HG03196 (cell line): Measurements from ENCODE around the gene COL11A1.

Experiments
- ATAC-seq: cut with Tn5 transposase; IDR thresholded peaks from one replicate; pipeline ENCODE4 v1.9.1; 2021; ENCODE audit not compliant: unreplicated experiment

COL11A1 gene

DNA sequence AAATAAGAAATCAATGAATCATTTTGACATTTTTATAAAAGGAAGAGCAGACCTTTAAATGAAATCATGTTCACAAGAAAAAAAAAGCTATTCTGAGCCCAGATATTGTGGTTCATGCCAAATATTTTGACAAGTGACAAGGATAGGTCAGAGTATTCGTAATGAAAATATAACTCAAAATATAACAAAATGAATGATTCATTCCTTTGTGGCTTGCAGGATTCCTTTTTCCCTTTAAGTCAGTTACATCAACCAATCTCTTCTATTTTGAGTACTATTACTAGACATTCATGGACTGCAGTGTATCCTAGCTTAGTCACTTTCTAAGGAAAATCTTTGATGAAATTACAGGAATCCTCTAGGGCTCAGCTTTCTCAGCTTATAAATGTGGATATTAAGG lies 188.7 kb downstream of the COL11A1 start:
- no peak for ATAC-seq

DNA sequence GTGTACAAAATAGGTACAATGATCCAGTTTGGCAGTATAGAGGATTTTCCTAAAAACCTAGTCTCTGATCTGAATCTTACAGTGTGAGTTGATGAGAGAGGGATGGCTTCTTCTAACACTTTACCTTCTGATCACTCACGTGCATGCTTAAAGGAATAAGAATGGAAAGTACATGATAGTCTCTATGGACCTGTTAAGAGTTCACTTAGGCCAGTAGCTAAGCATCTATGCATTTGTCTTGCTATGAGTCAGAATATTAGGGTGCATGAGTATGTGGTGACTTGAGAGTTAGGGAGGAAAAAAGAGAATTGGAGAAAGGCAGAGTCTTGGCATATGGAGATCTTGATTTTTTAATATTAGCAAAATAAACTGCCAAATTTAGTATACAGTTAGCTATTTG lies 206.3 kb downstream of the COL11A1 start:
- ATAC-seq, result no peak

GRCh38 chr1:102899935-102900334 lies 208.4 kb downstream of the COL11A1 start:
- ATAC-seq, result no peak

DNA sequence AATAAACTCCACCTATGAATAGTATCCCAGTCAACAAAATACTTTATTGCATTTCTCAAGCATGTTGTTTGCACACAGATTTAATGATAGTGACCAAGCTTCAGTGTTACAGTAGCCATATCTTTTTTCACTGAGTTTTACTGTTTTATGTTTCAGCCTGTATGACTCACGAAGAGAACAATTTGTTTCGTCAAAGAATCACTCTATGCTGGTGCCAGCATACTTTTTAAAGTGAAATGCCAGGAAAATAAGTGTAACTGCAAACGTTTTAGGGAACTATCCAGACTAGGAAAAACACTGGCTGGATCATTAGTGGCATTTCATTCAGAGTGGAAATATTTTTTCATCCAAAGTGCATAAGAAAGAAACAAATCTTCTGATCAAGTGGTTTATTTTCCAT lies 210.8 kb downstream of the COL11A1 start:
- ATAC-seq, result no peak

DNA sequence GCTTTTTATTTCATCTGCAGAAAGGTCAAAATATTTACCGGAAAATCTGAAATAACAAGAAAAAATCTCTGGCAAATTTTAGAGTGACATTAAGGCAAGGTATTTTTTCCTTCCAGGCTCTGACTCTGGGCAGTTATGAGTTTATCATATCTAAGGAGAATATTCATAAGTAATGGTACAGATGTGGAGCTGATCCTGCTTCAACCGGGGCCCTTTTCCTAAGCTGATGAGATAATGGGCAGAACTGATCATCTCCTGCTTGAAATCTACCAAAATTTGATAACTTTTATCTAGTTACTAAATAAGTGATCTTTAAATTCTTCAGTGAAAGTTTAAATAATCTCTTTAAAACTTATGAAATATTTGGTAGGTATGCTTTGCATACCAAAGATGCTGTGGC lies 211.6 kb downstream of the COL11A1 start:
- ATAC-seq, result no peak

DNA sequence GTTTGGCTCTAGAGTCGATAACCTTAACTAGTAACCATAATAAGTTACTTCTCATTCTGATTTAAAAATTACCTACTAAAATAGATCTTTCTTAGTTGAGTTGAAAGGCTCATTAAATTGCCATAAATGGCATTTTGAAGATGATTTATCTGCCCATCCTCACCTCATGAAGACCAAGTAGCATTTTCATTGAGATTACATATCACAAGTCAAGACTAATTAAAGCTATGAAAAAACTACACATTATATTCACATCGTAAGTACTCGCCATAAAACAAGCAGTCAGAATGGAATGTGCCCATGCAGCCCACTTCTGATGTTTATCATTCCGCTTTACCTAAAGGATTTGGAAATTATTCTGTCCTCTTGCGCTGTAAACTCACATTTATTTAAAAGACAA lies 212.0 kb downstream of the COL11A1 start:
- no peak for ATAC-seq

DNA sequence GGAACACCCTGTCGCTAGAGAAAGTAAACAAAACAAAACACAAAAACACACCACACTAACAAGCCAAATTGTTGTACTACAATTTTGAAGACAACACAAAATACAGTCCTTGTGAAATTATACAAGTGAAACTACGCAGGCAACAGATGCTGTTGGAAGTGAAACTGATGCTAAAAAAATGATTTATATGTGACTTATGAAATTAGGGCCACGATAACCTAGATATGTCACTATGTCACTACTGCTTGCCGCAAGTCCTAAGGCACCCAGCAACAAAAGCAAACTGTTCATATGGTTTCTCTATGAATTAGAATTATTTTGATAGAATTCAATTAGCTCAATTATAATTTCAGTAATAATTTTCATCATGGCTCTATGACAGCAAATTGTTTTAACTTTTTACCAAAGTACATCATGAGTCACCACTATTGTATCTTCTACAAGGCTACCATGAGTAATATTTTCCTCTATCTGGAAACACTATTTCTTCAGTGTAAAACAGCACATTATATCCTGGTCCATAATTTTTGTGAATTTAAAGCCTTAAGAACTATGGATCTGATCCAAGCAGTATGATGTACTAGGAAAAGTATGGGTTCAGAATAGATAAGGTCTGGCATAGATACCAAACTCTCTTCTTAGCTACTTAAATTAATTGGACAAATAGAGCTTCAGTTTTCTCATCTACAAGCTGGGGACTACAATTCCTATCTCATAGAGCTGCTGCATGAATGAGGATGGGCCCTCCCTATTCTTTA lies 216.3 kb downstream of the COL11A1 start:
- ATAC-seq, result no peak

DNA sequence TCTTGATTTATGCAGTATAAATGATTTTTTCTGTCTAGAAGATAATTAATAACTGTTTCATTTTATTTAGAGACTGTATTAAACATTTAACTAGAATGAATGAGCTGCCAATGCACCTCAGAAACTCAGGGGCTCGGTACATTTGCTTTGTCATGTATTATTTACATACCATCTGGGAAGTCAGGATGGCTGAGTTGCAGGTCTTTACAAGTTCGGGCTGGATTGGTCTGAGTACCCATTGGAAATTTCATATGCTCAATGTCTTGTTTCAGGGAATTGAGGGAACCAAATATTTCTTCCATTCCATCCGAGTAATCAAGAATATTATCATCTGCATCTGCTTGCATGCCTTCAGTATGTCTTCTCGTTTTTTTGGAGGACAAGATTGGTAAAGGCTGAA lies 221.7 kb downstream of the COL11A1 start:
- no peak for ATAC-seq

DNA sequence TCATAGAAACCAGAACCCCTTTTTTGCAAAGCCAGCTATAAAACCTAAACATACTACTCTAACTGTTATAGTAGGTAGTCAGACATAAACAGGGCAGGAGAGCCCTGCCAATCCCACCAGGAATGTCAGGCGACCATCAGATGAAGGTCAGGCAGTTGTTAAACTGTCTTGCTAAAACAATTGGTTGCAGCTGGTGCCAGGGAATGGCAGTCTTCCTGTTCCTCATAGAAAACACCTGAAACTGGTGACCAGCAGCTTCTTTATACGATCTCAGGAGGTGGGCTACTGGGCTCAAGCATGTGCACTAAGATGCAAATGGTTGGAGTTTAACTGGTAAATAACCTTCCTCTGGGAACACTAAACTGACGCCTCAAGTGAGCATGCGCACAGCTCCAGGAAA lies 224.1 kb downstream of the COL11A1 start:
- no peak for ATAC-seq

- no peak for ATAC-seq
Measured at GRCh38 chr1:102879439-102879993, 228.8 kb downstream of the COL11A1 start.

GRCh38 chr1:102875756-102876155 lies 232.6 kb downstream of the COL11A1 start:
- no peak for ATAC-seq

- ATAC-seq, result no peak
Measured at GRCh38 chr1:102872526-102872925, 235.8 kb downstream of the COL11A1 start.

- ATAC-seq, result no peak
Measured at GRCh38 chr1:102872097-102872496, 236.2 kb downstream of the COL11A1 start.

DNA sequence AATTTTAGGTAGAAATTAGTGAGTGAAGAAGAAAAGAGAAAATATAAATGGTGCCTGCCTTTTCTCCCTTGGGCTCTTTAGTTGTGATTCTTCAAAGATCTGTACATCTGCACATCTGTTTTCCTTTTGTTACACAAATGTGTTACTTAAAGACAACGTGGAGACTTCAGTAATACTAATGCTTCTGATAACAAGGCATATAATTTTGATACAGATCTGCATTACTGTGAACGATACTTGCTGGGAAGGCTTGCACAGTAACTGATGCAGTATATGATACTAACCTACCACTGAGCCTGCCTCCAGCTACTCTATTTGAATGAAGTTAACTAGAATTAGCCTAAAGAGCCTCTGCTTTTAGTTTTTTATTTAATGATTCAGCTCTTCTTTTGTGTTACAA lies 244.6 kb downstream of the COL11A1 start:
- ATAC-seq, result no peak

DNA sequence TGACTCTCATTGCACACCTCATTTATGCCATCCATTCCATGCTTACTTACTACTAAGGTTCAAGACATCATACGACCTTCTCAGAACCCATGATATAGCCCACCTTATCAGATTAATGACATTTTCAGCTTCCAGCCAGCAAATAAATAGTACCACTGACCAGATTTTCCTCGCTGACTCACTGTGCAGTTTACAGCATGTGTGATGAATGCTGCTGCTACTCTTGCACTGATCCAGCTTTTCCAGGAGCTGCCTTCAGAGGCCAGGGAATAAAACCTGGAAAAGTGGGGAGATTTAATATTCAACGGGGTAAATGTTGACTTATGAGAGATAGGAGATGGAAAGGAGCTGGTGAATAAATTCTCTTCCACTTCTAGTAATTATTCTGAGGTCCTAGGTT lies 247.1 kb downstream of the COL11A1 start:
- no peak for ATAC-seq

DNA sequence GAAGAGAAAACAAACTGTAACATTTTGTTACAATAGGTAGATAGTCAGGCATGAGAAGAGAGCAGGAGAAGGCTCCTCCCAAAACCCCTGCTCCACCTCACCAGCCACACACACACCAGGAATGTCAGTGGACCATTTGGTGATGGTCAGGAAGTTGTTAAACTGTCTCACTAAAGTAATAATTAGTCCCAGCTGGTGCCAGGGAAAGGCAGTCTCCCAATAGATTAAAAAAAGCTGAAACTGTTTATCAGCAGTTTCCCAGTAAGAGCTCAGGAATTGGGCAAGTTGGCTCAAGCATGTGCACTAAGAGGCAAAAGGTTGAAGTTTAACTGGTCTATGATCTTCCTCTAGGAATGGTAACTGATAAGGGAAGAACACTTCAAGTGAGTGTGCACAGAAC lies 249.6 kb downstream of the COL11A1 start:
- no peak for ATAC-seq

DNA sequence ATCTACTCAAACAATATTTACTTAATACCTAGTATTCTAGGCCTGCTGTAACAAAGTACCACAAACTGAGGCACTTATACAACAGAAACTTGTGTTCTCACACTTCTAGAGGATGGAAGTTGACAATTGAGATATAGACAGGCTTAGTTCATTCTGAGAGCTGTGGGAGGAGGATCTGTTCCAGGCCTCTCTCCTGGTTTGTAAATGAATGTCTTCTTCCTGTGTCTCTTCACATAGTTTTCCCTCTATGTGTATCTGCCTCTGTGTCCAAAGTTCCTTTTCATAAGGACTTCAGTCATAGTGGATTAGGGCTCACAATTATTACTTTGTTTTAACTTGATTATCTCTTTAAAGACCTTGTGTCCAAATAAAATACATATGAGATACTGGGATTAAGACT lies 251.1 kb downstream of the COL11A1 start:
- ATAC-seq, result no peak

- no peak for ATAC-seq
Measured at GRCh38 chr1:102853701-102854187, 254.6 kb downstream of the COL11A1 start.

DNA sequence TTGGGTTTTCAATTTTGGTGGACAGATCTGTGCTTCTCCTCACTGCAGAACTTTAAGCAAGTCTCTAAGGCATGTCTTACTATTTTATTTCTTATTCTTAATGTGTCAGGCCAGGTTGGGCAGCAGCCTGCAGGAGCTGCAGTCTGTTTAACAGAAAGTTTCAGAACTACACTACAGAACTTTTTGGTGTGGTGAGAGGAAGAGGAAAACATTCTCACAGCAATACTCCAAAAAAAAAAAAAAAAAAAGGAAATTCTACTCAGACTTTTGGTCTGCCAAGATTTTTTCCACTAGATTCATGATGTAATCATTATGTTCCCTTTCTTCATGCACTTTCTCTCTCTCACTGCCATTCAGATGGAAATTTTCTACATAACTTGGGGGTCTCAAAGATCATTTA lies 255.2 kb downstream of the COL11A1 start:
- no peak for ATAC-seq

- no peak for ATAC-seq
Measured at GRCh38 chr1:102852613-102853012, 255.7 kb downstream of the COL11A1 start.

DNA sequence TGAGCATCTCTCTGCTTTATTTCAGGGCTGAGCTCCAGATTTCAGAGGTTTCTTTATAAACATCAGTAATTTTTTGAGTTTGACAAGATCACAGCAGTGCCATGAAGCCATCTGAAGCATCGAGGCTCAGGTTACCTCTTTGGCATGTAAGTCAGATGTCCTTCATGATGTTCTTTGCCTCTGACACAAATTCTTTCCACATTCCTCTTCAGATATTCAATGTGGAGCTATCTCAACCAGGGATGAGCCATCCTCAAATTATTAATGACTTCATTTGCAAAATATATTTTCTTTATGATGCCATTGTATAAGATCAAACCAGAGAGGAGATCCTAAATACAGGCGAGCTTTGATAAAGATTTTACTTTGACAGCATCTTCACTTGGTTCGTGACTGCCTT lies 256.7 kb downstream of the COL11A1 start:
- ATAC-seq, result no peak

GRCh38 chr1:102842606-102843005 lies 265.7 kb downstream of the COL11A1 start:
- no peak for ATAC-seq

DNA sequence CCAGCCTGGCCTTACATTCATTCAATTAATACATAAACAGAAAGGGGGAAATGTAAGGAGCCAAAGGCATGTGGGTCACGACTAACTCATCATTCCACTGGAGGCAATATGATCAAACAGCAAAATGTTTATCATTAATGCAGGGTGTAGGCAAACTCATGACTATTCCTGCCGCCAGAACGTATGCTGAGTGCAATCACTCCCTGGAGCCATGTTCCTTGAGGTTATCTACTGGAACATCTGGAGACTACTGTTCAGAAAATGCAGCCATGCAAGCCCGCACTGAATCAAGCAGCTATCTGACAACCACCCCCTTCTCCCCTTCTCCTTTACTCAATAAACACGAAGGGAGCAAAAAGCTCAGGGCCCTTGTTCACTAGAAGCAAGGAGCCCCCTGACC lies 267.6 kb downstream of the COL11A1 start:
- ATAC-seq, result no peak
